AG10803 (cell line): ENCODE measurements around the gene ANKRD44.
A peak's percentile ranks its signal among the peaks of the same experiment; 100 is the strongest.

Source experiments
- DNase-seq: peaks from one replicate; pipeline ENCODE4 v3.0.0; 2010; ENCODE audit warnings: low read depth
- H3K4me3 ChIP-seq: 2 replicates; pipeline ENCODE4 v1.5.1; 2011; ENCODE audit warnings: mild to moderate bottlenecking, low read length, control low read depth
- CTCF ChIP-seq: conservative IDR thresholded peaks from 2 replicates; pipeline ENCODE4 v1.5.1; 2011; ENCODE audit warnings: mild to moderate bottlenecking, low read length, control low read depth, inconsistent platforms

Gene ANKRD44

DNA sequence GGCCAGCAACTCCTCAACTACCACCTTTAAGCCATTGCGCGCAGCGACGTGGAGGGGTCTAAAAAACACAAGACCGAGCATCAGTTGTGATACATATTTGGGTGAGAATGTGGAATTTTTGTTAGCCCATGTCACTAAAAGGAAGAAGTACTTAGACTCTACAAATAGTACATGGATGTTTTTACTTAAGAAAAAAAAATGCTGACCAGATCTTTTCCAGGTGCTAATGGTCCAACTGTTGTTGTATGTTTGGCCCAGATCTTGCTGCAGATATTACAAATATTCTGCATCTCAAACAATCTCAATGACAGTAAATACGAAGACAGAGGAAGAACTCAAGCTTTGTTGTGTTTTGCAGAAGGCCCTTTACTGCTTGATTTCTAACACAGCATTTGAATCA, 317.0 kb downstream of the ANKRD44 start:
- no peak for DNase-seq
- no peak overlapping the region for H3K4me3 ChIP-seq
- TF ChIP-seq CTCF = no peak

DNA sequence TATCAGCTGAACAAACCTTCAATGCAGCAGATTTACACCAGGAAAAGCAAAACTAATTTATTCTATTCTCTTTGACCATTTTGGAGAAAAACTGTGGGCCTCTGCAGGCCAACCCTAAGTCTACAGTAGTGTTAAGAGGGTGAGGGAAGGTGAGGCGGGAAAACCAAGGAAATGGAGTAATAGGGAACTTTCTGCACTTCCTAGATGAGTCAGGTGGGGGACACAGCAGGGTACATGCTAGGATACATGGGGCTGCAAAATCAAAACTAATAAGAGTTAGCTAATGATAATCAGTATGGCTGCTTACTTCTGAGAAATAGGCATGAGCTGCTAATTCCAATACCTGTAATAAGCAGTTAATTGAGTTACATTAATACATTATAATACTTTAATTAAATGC, 318.1 kb downstream of the ANKRD44 start:
- DNase-seq = no peak
- TF ChIP-seq CTCF = no peak
- H3K4me3 ChIP-seq = no peak overlapping the region

DNA sequence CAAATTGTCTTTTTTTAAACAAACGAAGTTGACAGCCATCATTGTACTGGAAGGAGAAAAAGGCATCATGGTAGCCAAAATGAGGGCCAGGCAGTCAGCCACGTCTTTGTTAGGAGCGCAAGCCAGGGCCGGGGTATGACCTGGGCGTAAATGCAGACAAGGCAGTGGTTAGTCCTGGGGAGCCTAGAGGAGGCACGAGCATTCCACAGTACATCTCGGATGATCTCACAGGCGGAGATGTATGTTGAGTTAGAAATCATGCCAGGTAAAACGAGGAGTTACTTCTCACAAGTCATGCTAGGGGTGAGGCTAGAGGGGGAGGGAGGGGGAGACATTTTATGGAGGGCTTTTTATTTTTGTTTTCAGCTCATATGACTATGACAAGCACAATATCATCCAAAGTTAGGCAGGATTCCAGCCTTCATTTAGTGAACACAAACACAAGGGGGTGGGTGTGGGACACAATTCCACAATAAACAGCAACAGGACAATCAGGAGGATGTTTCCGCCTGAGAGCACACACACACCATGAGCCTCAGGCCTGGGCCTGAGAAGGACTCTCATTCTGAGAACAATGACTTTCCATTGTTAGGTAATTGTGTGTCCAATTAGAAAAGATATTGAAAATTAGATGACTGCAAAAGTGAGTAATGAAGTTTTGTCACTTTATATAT, 319.7 kb downstream of the ANKRD44 start:
- no peak for DNase-seq
- no peak for TF ChIP-seq CTCF
- no peak overlapping the region for H3K4me3 ChIP-seq

- no peak for TF ChIP-seq CTCF
- DNase-seq = no peak
- H3K4me3 ChIP-seq = no peak overlapping the region
Observed at GRCh38 chr2:196990092-196990491, 320.5 kb downstream of the ANKRD44 start.

DNA sequence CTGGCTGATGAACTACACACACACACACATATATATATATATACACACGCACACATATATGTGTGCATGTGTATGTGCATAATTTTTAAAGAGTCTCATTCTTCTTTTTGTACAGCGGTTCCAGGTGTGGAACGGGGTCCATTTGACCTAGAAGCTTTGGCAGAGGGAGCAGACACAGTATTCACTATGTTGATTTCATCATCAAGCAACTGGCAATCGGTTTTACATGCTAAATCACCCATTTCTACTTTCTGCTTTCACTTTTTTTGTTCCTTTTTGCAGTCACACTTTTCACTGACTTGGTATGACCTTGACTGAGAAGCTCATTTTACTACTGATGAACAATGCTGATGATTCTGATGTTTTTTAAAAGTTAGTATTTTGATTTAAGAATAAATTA, 321.1 kb downstream of the ANKRD44 start:
- TF ChIP-seq CTCF = no peak
- no peak for DNase-seq
- H3K4me3 ChIP-seq = no peak overlapping the region

GRCh38 chr2:196988639-196989038, 321.9 kb downstream of the ANKRD44 start:
- H3K4me3 ChIP-seq = no peak overlapping the region
- no peak for DNase-seq
- no peak for TF ChIP-seq CTCF

DNA sequence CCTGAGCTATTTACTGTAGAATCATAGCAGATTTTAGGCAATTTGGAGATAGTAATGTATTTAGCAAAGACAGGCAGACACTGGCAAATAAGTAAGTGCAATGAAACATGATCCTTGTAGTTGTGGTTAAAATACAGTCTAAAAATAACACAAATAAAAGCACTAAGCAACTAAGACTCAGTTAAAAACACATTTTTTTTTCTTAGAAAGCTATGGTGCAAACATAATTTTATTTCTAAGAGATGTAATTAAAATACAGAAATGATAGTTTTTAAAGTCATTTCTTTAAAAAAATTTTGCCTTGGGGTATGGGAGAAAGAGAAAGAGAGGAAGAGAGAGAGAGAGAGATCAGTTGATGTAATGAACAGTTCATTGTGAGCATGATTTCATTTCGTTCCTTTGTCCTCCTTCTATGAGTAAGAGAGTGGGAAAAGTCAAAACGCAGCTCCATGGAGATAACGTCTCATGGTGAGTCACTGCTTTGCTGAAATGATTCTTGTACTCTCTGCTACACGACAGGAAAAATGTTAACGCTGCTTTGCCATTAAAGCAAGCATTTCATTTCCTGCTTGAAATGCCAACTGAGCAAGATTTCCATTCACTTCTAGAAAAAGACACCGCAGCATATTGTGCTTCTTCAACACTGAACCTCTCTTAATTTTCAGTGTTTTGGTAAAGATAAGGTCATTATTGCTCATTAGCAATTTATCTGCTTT, 322.8 kb downstream of the ANKRD44 start:
- no peak for TF ChIP-seq CTCF
- peak overlapping the region; percentile 42 for H3K4me3 ChIP-seq
- DNase-seq = peak; percentile 93
